Tongue (tissue), 2 donors: ENCODE results near the gene GJB5. TPM values are rescaled to one million over a fixed set of nuclear protein-coding genes. Genes with fewer than 3 reads are reported as not detected.

Experiments used
- DNase-seq: peaks from one replicate; pipeline ENCODE4 v3.0.0-alpha.2; 2015
- total RNA-seq: library from RNA; depleted of rRNA; stranded (reverse); fragments of >200 nt; gene quantifications from one replicate; pipeline ENCODE4 v1.2.3, GENCODE V29; 2014

Gene GJB5
- total RNA-seq, 1 donor from 2014 or later = 3.1 TPM

GRCh38 chr1:34795916-34796315 is 41.1 kb downstream of the GJB5 start:
- DNase-seq = no peak

DNA sequence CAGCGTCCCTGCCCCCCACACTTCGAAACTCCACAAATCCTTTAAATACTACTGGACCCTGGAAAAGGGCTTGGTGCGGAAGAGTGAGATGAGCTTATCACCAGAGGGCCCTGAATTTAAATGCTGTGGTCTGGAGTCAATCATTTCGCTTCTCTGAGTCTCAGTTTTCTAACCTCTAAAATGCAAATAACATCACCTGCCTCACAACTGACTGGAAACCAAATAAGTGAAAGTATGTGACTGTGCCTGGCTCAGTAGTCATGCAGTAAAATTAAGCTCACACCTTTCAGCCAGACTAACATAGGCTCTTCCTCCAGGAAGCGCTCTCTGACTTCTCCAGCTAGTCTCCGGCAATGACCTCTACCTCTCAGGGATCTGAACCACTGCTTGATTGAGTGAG is 42.1 kb downstream of the GJB5 start:
- DNase-seq = no peak

- DNase-seq = no peak
These were observed 45.4 kb downstream of the GJB5 start for GRCh38 chr1:34800214-34800613.

GRCh38 chr1:34803770-34804169 is 48.9 kb downstream of the GJB5 start:
- no peak for DNase-seq

GRCh38 chr1:34806396-34806795 is 51.5 kb downstream of the GJB5 start:
- no peak for DNase-seq

Other genes with a start within 250 kb of the GJB5 start
- 0.31 TPM for gene GJB4, start 4.7 kb downstream of the GJB5 start, total RNA-seq
- gene GJB3, start 26.2 kb downstream of the GJB5 start, total RNA-seq = 6.1 TPM
- gene GJA4, start 38.0 kb downstream of the GJB5 start, total RNA-seq = 25.8 TPM
- gene SMIM12, start 104.7 kb downstream of the GJB5 start, total RNA-seq = 16.9 TPM
- gene DLGAP3, start 174.6 kb downstream of the GJB5 start, total RNA-seq = not detected
- 15.4 TPM for gene TMEM35B, start 230.3 kb downstream of the GJB5 start, total RNA-seq